AG09319 (cell line): Measurements from ENCODE around the gene CDKN1C.

Source experiments
- DNase-seq: peaks from one replicate; pipeline ENCODE4 v3.0.0-alpha.2; 2010; ENCODE audit warnings: low read depth; ENCODE audit errors: extremely low read depth
- CTCF ChIP-seq: IDR thresholded peaks from 2 replicates; pipeline ENCODE4 v1.5.1; 2011; ENCODE audit warnings: low read depth, mild to moderate bottlenecking, inconsistent platforms, low read length, moderate library complexity

The CDKN1C gene

GRCh38 chr11:2844996-2845395, 40.6 kb downstream of the CDKN1C start:
- DNase-seq: no peak
- TF ChIP-seq CTCF: no peak

- no peak for DNase-seq
- TF ChIP-seq CTCF: no peak
These were observed 41.3 kb downstream of the CDKN1C start for GRCh38 chr11:2844116-2844842.

GRCh38 chr11:2843551-2843950, 42.0 kb downstream of the CDKN1C start:
- TF ChIP-seq CTCF: no peak

DNA sequence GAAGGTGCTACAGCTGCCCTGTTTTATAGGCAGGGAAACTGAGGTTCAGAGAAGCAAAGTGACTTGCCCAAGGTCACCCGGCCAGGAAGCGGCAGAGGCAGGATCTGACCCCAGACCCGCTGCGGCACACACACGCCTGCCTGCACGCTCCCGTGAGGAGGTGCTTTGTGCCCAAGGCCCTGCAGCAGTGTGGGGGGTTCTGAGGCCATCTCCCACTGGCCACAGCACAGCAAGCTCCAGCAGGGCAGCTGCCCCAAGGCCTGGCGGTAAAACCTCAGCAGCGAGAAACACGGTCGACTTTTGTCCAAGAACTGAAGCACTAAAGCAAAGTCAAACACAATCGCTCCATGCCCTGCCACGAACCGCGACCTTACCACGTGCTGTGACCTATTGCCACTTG, 42.7 kb downstream of the CDKN1C start:
- no peak for TF ChIP-seq CTCF
- DNase-seq: no peak

More at GRCh38 chr11:2843551-2843950, 42.0 kb downstream of the CDKN1C start:
- DNase-seq: no peak

DNA sequence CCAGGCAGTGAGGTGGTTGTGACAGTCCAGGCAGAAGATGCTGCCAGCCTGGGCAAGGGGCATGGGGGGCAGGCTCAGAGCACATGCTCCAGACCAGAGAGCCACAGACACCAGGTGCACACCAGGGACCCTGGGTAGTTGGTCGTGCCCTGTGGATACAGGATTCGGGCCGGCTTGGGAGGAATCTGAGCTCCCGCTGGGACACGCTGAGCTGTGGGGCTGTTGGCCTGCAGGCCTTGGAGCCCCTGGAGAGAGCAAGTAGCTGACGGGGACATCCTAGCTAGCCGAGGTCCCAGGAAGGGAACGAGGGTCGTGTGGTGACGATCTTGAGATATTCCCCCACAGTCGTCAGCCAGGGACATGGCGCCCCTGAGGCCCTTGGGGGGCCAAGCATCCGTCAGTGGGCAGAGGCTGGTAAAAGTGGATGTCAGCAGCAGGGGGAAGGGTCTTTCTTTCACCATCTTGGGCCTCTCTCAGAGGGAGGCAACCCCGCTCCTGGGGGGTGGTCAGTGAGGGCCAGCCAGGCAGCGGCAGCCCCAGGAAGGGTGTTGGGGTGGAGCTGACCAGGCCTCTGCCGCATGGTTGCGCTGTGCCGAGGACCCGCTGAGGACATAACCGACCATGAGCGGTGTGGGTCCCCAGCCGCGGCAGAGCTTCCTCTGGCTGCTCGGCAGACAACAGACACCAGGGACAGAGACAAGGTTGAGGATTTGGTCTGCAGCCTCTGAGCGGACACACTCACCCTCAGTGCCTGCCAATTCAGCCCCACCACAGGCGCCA, 44.0 kb downstream of the CDKN1C start:
- DNase-seq: no peak
- no peak for TF ChIP-seq CTCF

DNA sequence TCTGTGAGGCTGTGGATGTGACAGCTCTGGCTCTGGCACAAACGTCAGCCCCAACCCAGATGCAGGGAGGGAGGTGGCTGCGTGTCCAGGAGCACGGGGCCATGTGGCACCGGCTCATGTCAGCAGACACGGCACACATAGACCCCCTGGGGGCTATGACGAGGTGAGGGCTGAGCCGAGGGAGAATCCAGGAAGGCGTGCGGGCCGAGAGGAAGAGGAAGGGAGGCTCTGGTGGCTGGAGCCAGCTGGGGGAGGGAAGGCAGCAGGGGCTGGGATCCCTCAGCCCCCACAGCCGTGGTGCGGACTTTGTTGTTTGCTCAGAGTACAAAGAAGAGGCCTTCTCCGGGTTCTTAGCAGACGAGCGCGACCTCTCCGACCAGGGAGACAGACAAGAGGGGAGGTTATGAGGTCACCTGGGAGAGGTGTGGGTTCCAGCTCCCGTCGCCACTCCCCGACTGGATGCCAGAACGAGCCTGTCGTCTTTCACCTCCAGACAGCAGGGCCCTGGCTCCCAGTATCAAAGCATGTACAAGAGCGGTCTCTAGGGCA, 46.1 kb downstream of the CDKN1C start:
- no peak for DNase-seq
- TF ChIP-seq CTCF: no peak

DNA sequence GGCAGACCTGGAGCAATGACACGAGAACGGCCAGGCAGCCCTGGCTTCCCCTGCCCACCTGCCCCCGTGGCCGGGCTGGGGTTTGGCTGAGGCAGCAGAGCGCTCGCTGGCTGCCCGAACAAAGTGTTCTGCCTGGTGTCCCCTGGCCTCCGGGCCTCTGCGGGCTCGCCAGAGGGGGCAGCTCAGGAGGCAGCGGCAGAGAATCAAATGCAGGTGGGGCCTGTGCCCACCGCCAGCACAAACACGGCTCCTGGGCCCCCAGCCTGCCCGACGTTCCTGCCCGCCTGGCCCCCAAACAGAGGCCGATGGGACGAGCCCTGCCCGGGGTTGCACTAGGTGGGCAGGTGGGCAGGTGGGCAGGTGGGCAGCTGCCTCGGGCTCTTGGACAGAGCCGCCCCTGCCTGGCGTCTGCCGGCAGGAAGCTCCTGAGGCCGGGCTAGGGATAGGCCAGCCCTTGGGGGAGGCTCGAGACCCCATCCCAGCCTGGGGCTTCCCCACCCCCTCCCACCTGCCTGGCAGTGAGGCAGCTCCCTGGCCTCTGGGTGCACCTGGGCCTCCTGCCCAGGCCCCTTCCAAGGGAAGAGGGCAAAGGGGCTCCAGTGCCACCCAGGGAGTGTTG, 46.8 kb downstream of the CDKN1C start:
- no peak for DNase-seq
- no peak for TF ChIP-seq CTCF
